NCI-H1105 treated with DMSO at 0.1 percent for 48 hours (cell line): ENCODE results near the gene NSFL1C.

Source experiments
- DNase-seq: peaks from one replicate; lab custom pipeline; 2025; lab: John Stamatoyannopoulos, UW

The NSFL1C gene

DNA sequence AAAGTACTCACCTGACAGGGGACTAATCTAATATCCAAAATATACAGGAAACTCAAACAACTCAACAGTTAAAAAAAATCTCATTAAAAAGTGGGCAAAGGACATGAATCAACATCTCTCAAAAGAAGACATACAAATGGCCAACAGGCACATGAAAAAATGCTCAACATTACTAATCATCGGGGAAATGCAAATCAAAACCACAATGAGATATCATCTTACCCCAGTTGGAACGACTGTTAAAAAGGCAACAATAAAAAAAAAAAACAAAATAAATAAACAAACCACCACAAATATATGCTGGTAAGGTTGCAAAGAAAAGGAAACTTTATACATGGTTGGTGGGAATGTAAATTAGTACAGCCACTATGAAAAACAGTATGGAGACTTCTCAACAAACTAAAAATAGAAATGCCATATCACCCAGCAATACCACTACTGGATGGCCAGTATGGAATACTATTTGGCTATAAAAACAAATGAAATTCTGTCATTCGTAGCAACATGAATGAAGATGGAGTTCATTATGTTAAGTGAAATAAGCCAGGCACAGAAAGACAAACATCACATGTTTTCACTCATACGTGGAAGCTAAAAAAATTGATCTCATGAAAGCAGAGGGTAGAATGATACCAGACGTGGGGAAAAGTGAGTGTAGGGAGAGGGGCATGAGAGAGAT is 17.9 kb upstream of the NSFL1C start:
- no peak for DNase-seq

DNA sequence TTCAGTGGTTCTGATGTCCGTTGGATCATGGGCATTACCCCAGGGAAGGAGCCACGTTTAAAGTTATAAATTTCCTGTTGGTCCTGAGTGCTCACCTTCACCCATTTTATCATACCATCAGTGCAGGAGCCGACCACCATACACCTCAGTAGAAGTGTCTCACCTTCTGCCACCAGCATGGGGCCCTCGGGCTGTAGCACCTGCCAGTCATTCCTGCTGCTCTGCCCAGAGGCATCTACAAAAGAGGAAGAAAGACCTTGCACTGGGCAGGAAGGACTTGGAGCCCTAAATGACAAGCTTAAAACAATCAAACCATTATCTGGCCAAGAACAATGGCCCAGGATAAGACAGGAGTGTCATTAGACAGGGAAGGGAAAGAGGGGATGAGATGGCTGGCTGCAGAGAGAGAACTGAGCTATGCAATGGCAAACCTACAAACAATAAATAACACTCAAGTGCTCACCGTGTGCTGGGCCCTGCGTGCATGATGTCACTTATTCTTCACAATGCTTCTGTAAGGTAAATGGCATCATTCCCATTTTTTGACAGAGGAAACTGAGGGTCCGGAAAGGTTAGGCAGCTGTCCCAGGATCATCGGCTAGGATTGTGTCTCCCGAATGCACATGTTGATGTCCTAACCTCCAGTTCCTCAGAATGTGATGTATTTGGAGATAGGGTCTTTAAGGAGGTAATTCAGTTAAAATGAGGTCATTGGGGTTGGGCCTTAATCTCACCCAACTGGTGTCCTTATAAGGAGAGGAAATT is 13.4 kb upstream of the NSFL1C start:
- DNase-seq = no peak

DNA sequence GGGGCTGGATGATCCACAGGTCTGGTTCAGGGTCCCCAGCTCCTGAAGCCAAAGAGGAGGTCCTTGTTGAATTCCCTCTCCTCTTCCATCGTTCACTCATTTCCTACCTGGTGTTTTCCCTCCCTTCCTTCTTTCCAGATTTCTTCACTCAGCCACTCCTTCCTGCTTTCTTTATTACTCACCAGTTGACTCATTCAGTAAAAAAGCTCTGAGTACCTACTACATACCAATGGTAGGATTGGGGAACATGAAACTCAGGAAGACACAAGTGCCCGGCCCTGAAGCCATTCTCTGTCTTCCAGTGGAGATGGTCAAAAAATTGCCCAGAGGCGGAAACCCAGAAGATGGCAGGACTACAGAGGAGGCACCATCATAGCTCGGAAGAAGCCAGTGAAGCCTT is 11.9 kb upstream of the NSFL1C start:
- DNase-seq = no peak

DNA sequence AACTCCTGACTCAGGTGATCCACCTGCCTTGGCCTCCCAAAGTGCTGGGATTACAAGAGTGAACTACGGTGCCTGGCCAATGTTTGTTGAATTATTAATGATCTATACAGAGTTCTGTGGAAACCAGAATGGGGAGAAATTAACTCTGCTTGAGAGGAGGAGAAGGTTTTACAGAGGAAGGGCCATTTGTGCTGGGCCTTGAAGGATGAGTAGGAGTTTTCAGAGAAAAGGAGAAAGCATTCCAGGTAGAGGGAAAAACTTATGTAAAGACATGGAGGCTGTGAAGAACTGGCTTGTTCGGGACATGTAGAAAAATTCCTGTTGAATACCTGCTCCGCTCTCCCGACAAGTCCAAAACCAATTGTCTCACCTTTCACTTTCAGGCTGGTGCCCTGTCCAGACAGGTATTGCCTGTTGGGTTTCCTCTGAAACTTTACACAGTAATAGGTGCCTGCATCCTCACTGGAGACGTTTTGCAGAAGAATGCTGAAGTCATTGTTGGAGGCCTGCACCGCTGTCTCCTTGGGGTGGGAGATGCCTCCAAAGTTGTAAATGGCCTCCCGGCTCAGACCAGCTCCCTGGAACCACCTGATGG is 11.3 kb upstream of the NSFL1C start:
- no peak for DNase-seq

GRCh38 chr20:1474817-1475603 is 8.4 kb upstream of the NSFL1C start:
- DNase-seq = no peak

DNA sequence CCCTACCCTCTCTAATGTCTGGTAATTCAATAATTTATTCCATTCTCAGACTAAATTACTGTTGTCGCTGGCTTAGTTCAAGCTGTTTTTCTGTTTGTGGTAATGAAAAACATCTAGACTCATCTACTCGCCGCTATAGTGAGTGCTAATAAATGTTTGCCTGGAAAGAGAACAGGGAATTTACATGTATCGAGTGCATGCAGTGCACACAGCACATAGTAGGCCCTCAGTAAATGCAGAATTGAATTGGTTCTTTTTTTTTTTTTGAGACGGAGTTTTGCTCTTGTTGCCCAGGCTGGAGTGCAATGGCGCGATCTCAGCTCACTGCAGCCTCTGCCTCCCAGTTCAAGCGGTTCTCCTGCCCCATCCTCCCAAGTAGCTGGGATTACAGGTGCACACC is 7.7 kb upstream of the NSFL1C start:
- no peak for DNase-seq

GRCh38 chr20:1473246-1474220 is 6.9 kb upstream of the NSFL1C start:
- DNase-seq = no peak

DNA sequence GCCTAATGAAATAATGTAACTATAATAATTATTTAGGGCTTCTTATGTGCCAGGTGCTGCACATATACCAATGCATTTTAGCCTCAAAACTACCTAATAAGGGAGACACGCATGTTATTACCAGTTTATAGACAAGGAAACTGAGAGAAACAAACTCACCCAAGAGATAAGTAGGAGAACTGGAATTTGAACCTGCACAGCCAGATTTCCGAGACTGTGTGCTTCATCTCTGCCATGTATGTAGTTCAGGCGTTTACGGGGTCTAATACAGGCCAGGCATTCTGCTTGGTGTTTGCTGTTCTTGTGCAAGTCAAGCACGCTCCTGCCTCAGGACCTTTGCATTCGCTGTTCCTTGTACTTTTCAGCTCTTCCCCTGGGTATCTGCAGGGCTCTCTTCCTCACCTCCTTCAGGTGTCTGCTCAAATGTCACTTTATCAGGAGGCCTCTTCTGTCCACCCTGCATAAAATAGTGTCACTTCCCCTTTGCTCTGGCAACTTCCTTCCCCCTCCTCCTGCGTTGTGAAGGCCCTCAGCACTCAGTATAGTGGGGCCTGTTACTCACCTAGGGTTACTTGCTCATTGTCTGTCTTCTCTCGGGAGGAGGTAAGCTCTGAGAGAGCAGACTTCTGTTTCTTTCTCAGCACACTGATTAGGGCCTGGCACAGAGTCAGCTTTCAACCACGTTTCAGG is 6.1 kb upstream of the NSFL1C start:
- no peak for DNase-seq

- DNase-seq = no peak
Observed at GRCh38 chr20:1471242-1471641, 4.6 kb upstream of the NSFL1C start.

GRCh38 chr20:1469925-1470571 is 3.4 kb upstream of the NSFL1C start:
- DNase-seq = peak; percentile 40

DNA sequence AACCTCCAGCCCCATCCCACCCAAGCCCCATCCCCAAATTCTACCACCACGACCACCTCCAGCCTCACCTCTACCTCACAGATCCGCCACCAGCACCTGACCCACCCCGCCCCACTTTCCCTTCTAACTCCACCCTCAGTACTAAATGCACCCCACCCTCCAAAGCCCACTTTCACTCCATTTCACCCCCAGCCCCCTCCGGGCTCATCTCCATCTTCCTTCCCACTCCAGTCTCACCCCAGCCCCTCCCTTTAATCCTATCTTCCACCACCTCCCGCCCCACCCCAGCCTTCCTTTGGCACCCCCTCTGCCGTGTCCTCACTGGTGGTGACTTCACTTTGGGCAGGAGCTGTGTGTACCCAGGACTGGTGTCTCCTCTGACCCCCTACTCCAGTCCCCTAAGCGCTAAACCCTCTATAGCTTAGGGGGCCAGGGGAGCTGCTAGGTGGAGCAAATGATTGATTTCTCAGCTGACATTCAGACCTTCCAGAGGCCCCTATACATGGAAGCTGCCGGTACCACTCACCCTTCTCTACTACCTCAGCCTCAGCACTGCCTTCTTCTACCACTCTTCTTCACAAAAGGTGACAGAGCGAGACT is 2.8 kb upstream of the NSFL1C start:
- no peak for DNase-seq

- DNase-seq = no peak
Observed at GRCh38 chr20:1468117-1468624, 1.5 kb upstream of the NSFL1C start.

- no peak for DNase-seq
Observed at GRCh38 chr20:1467355-1468116, 887 bp upstream of the NSFL1C start.

GRCh38 chr20:1467082-1467354 is 369 bp upstream of the NSFL1C start:
- DNase-seq = no peak

GRCh38 chr20:1465470-1466210 is 1.0 kb downstream of the NSFL1C start:
- no peak for DNase-seq

- no peak for DNase-seq
Observed at GRCh38 chr20:1463971-1464570, 2.6 kb downstream of the NSFL1C start.

DNA sequence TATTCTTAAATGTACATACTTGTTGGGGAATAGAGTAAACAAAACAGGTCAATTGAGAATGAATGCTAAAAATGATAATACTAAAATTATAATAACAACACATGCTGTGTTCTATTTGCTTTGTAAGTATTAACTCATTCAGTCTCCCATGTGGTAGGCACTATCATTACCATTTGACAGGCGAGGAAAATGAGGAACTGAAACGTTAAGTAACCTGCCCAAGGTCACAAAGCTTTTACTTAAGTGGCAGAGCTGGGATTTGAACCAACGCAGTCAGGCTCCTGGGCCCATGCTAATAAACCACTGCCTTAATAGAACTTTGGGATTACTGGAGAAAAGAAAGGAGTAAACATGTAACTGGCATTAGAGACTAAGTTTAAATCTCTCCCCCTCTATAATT is 3.8 kb downstream of the NSFL1C start:
- no peak for DNase-seq

GRCh38 chr20:1462001-1462400 is 4.6 kb downstream of the NSFL1C start:
- DNase-seq = no peak
